Erythroblast (primary cell): Measurements from ENCODE around the gene CACNA1D.

Experiments
- GATA1 ChIP-seq: IDR thresholded peaks from 2 replicates; pipeline ENCODE4 v1.6.1; 2011; ENCODE audit warnings: low read depth, mild to moderate bottlenecking, control low read depth, low read length, moderate library complexity
- POLR2A ChIP-seq: IDR thresholded peaks from 2 replicates; pipeline ENCODE4 v1.6.1; 2011; ENCODE audit warnings: mild to moderate bottlenecking, low read length

- TF ChIP-seq POLR2A (no peak), GATA1 (no peak)
These were observed 185.6 kb downstream of the CACNA1D start for GRCh38 chr3:53680028-53680427.
